Keratinocyte (primary cell): ENCODE data around the gene SERPINI1. TPM values are rescaled to one million over a fixed set of nuclear protein-coding genes. Genes with fewer than 3 reads are reported as not detected.
"Not testable (repeated sequence)": the region's sequence is repeated elsewhere in the genome, so short reads cannot be mapped to it uniquely, and the experiment has no call there.

Experiments used
- DNase-seq: peaks from one replicate; pipeline ENCODE4 v3.0.0-alpha.2; 2011; ENCODE audit warnings: low read depth, missing footprints, low spot score
- FAIRE-seq: peaks from 2 replicates; lab custom pipeline; 2011; peaks lifted over from hg19 to GRCh38; lab: Jason Lieb, UNC
- H2AFZ ChIP-seq: 2 replicates; pipeline ENCODE4 v1.6.0; 2012; ENCODE audit warnings: low read length, control low read depth, inconsistent platforms; ENCODE audit not compliant: control insufficient read depth
- H3K27ac ChIP-seq: 2 replicates; pipeline ENCODE4 v1.5.1; 2011; ENCODE audit warnings: low read length; ENCODE audit not compliant: control insufficient read depth, insufficient read depth
- H3K27me3 ChIP-seq: 3 replicates; pipeline ENCODE4 v1.6.0; 2011; ENCODE audit warnings: low read length; ENCODE audit not compliant: control insufficient read depth, insufficient read depth; ENCODE audit errors: extremely low read depth
- H3K36me3 ChIP-seq, 2 experiments: 2 replicates in 1 of 2; 3 replicates in 1 of 2; pipeline ENCODE4 v1.5.1; 2011; ENCODE audit warnings: low read length in 2 of 2, mild to moderate bottlenecking in 1 of 2; ENCODE audit not compliant: control insufficient read depth in 2 of 2, insufficient read depth in 2 of 2; ENCODE audit errors: extremely low read depth in 1 of 2
- H3K4me1 ChIP-seq: 3 replicates; pipeline ENCODE4 v1.5.1; 2011; ENCODE audit warnings: low read length; ENCODE audit not compliant: control insufficient read depth, insufficient read depth; ENCODE audit errors: extremely low read depth
- H3K4me2 ChIP-seq: 3 replicates; pipeline ENCODE4 v1.6.0; 2011; ENCODE audit warnings: low read depth, low read length; ENCODE audit not compliant: control insufficient read depth, insufficient read depth; ENCODE audit errors: extremely low read depth
- H3K4me3 ChIP-seq, 3 experiments: fragments of 200-600 bp in 1 of 3; sonication (generic) in 1 of 3; 2 replicates in 2 of 3; 3 replicates in 1 of 3; pipeline ENCODE4 v1.5.1; 2011 to 2016; ENCODE audit warnings: low read length in 3 of 3, mild to moderate bottlenecking in 3 of 3, control low read depth in 2 of 3, inconsistent platforms in 1 of 3, low read depth in 1 of 3, mixed read lengths in 1 of 3, mixed run types in 1 of 3, moderate library complexity in 1 of 3; ENCODE audit not compliant: control insufficient read depth in 2 of 3, insufficient read depth in 2 of 3; ENCODE audit errors: extremely low read depth in 1 of 3
- H3K79me2 ChIP-seq: 2 replicates; pipeline ENCODE4 v1.6.0; 2012; ENCODE audit warnings: low read length; ENCODE audit not compliant: control insufficient read depth, insufficient read depth
- H3K9ac ChIP-seq: 3 replicates; pipeline ENCODE4 v1.6.0; 2011; ENCODE audit warnings: low read length; ENCODE audit not compliant: control insufficient read depth, insufficient read depth; ENCODE audit errors: extremely low read depth
- H3K9me1 ChIP-seq: 3 replicates; pipeline ENCODE4 v1.6.0; 2011; ENCODE audit warnings: low read length; ENCODE audit not compliant: control insufficient read depth, insufficient read depth; ENCODE audit errors: extremely low read depth
- H3K9me3 ChIP-seq: 2 replicates; pipeline ENCODE4 v1.5.1; 2012; ENCODE audit warnings: low read depth, low read length; ENCODE audit not compliant: control insufficient read depth
- H4K20me1 ChIP-seq: 3 replicates; pipeline ENCODE4 v1.6.0; 2011; ENCODE audit warnings: low read length; ENCODE audit not compliant: control insufficient read depth, insufficient read depth; ENCODE audit errors: extremely low read depth
- EZH2 ChIP-seq: IDR thresholded peaks from one replicate; pipeline ENCODE4 v1.6.1; 2012; ENCODE audit warnings: inconsistent platforms, mild to moderate bottlenecking, low read length, moderate library complexity
- dilution Hi-C: fragments of 300-500 bp; cut with MboI; formaldehyde crosslinking; loops from one replicate; pipeline ENCODE4 v1.7.0; 2020; ENCODE audit warnings: low sequenced_read_pairs; ENCODE audit not compliant: extremely low pct_ligation_motif_present
- polyA plus RNA-seq, 5 experiments: library from polyadenylated mRNA; depleted of rRNA in 3 of 5; stranded (reverse) in 3 of 5; stranded (forward) in 1 of 5; unstranded in 1 of 5; fragments of >200 nt; gene quantifications; 1 replicate in 1 of 5; 2 replicates in 3 of 5; 3 replicates in 1 of 5; pipeline versions ENCODE4 v1.2.1 to v1.2.3, GENCODE V29; 2011 to 2012; ENCODE audit warnings: missing spikeins in 2 of 5, low read depth in 1 of 5, low replicate concordance in 1 of 5
- TF ChIP-seq, protein P1 (sequence below), 3 experiments: IDR thresholded peaks in 1 of 3; conservative IDR thresholded peaks in 1 of 3; optimal IDR thresholded peaks in 1 of 3; 2 replicates in 2 of 3; 3 replicates in 1 of 3; pipeline versions ENCODE3 to v1.5.1; 2011; ENCODE audit warnings: low read length in 3 of 3, mild to moderate bottlenecking in 3 of 3, moderate library complexity in 2 of 3, control low read depth in 1 of 3, inconsistent platforms in 1 of 3; ENCODE audit not compliant: insufficient read depth in 2 of 3; ENCODE audit errors: extremely low read depth in 1 of 3

SERPINI1 gene
- polyA plus RNA-seq, 1 donor (not counting 4 experiments of a cell fraction or from before 2014, with no cell fraction given): 5.5 TPM

DNA sequence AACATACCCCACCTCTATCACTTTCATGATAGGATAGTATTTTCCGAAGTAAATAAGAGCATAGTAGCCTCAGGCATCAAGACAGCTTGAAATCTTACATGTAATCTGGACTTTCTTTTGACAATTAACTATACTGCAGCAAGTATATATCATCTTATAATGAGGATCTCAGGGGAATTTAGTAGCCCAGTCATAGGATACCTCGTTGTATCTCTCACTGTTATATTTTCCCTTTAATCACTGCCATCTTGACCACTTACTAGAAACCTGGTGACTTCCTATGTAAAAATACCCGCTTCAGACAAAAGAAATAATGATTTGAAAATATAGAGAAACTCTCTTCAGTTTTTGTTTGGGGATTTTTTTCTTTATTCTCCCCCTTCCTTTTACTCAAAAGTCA is 88.2 kb downstream of the SERPINI1 start:
- no peak for TF ChIP-seq EZH2
- TF ChIP-seq, protein P1, sequence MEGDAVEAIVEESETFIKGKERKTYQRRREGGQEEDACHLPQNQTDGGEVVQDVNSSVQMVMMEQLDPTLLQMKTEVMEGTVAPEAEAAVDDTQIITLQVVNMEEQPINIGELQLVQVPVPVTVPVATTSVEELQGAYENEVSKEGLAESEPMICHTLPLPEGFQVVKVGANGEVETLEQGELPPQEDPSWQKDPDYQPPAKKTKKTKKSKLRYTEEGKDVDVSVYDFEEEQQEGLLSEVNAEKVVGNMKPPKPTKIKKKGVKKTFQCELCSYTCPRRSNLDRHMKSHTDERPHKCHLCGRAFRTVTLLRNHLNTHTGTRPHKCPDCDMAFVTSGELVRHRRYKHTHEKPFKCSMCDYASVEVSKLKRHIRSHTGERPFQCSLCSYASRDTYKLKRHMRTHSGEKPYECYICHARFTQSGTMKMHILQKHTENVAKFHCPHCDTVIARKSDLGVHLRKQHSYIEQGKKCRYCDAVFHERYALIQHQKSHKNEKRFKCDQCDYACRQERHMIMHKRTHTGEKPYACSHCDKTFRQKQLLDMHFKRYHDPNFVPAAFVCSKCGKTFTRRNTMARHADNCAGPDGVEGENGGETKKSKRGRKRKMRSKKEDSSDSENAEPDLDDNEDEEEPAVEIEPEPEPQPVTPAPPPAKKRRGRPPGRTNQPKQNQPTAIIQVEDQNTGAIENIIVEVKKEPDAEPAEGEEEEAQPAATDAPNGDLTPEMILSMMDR (optimal IDR thresholded peaks at IDR 0.05 in 1 of 3, IDR thresholded peaks at IDR 0.05 in 1 of 3, conservative IDR thresholded peaks at IDR 0.05 in 1 of 3; ENCODE audit: extremely low read depth in 1 of 3, insufficient read depth in 2 of 3, low read length in 3 of 3): no peak
- no peak overlapping the region for H3K27ac ChIP-seq
- no peaks in the 10 kb centered on the region for H3K4me1 ChIP-seq
- FAIRE-seq (no peak), DNase-seq (no peak)
- H4K20me1 ChIP-seq: no peaks in the 10 kb centered on the region
- no peaks in the 10 kb centered on the region for H3K9me3 ChIP-seq
- H3K36me3 ChIP-seq: no peaks in the 10 kb centered on the region
- no peaks in the 10 kb centered on the region for H3K9me1 ChIP-seq
- no peak overlapping the region for H2AFZ ChIP-seq
- no peaks in the 10 kb centered on the region for H3K27me3 ChIP-seq
- H3K4me3 ChIP-seq: no peak overlapping the region
- no peak overlapping the region for H3K9ac ChIP-seq
- no peaks in the 10 kb centered on the region for H3K79me2 ChIP-seq
- dilution Hi-C loops: no loop called here
- H3K4me2 ChIP-seq: no peak overlapping the region

DNA sequence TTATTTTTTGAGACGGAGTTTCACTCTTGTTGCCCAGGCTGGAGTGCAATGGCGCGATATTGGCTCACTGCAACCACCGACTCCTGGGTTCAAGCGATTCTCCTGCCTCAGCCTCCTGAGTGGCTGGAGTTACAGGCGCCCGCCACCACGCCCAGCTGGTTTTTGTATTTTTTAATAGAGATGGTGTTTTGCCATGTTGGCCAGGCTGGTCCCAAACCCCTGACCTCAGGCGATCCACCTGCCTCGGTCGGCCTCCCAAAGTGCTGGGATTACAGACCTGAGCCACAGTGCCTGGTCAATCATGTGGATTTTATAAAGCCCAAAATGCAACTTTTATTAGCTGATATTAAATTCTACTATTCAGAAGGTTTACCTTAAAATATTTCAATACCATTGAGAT is 92.1 kb downstream of the SERPINI1 start:
- H3K4me2 ChIP-seq, H3K79me2 ChIP-seq, H4K20me1 ChIP-seq, H3K27me3 ChIP-seq, dilution Hi-C loops, FAIRE-seq, H3K4me1 ChIP-seq, H3K4me3 ChIP-seq, H3K36me3 ChIP-seq, DNase-seq, H3K9me1 ChIP-seq, H2AFZ ChIP-seq, H3K9me3 ChIP-seq, H3K27ac ChIP-seq, H3K9ac ChIP-seq: not testable (repeated sequence)

DNA sequence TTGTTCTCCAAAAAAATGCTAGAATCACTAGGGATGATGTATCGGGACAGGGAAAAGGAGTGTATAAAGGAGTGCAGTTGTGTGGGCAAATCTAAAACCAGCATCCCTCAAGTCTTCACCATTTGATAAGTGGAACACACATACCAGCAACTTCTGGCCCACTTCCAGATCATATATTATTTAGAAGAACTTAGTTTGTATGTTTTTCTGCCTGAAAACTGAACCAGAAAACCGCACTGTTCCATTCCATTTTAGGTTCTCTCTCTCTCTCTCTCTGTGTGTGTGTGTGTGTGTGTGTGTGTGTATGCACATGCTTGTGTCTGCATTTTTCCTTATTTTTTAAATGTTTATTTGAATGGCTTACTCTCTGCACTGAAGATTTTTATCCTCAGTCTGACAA is 93.5 kb downstream of the SERPINI1 start:
- H3K9me1 ChIP-seq: no peaks in the 10 kb centered on the region
- dilution Hi-C loops: no loop called here
- FAIRE-seq (no peak), DNase-seq (no peak)
- no peaks in the 10 kb centered on the region for H3K9me3 ChIP-seq
- H3K27ac ChIP-seq: no peak overlapping the region
- H3K36me3 ChIP-seq: no peaks in the 10 kb centered on the region
- no peaks in the 10 kb centered on the region for H3K27me3 ChIP-seq
- no peak overlapping the region for H3K9ac ChIP-seq
- H2AFZ ChIP-seq: no peak overlapping the region
- no peaks in the 10 kb centered on the region for H4K20me1 ChIP-seq
- H3K4me2 ChIP-seq: no peak overlapping the region
- no peaks in the 10 kb centered on the region for H3K79me2 ChIP-seq
- TF ChIP-seq, protein P1 (optimal IDR thresholded peaks at IDR 0.05 in 1 of 3, IDR thresholded peaks at IDR 0.05 in 1 of 3, conservative IDR thresholded peaks at IDR 0.05 in 1 of 3; ENCODE audit: extremely low read depth in 1 of 3, insufficient read depth in 2 of 3, low read length in 3 of 3): no peak
- TF ChIP-seq EZH2: no peak
- H3K4me1 ChIP-seq: no peaks in the 10 kb centered on the region
- no peak overlapping the region for H3K4me3 ChIP-seq
